GM18873 (cell line): ENCODE data around the gene LTBR.
A peak's percentile ranks its signal among the peaks of the same experiment; 100 is the strongest.
"Not testable (repeated sequence)": the region's sequence is repeated elsewhere in the genome, so short reads cannot be mapped to it uniquely, and the experiment has no call there.

ENCODE experiments used
- ATAC-seq: cut with Tn5 transposase; IDR thresholded peaks from one replicate; pipeline ENCODE4 v1.9.1; 2021; ENCODE audit warnings: mild to moderate bottlenecking, moderate library complexity, moderate number of reproducible peaks; ENCODE audit not compliant: unreplicated experiment, low FRiP score

LTBR gene

GRCh38 chr12:6383572-6384498 is at the start of gene LTBR:
Gene LTBR, plus strand, starts transcription at chr12:6384162. Its CDS starts 197 bp downstream, at chr12:6384359.
- no peak for ATAC-seq

DNA sequence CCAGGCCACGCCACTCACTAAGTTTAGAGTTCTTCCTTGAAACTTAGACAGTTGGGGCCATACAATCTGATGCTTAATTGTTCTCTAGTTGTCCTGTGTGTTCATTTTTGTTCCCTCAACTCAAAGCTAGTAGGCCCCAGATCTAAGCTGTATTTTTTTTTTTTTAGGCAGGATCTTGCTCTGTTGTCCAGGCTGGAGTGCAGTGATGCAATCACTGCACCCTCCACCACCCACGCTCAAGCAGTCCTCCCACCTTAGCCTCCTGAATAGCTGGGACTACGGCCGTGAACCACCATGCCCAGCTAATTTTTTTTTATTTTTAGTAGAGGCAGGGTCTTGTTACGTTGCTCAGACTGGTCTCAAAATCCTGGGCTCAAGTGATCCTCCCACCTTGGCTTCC is 49.6 kb upstream of the LTBR start:
- ATAC-seq: no peak

DNA sequence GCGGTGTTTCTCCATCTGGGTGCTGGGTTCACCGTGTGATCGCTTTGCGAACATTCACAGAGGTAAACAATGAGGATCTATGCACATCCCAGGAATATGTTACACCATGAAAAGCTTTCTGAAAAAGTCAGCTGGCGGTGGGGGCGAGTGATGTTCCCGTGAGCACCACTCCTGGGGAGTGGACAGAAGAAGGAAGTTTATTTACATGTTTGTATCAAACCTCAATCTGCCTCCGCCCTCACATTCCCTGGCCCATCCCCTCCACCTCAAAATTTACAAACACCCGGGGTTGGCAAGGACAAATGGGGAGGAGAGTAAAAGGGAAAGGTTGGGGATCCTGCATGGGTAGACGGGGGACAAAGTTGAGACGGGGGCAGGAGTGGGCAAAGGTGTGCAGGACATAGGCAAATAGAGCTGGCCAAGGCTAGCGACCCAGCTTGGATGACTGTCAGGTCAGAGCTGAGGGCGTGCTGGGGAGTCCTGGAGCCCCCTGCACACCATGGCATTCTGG is 49.0 kb upstream of the LTBR start:
- no peak for ATAC-seq

GRCh38 chr12:6335451-6336078 is 48.4 kb upstream of the LTBR start:
- peak; percentile 57 for ATAC-seq

GRCh38 chr12:6336079-6336888 is 47.7 kb upstream of the LTBR start:
- no peak for ATAC-seq

- ATAC-seq: no peak
Observed at GRCh38 chr12:6336889-6337853, 46.8 kb upstream of the LTBR start.

DNA sequence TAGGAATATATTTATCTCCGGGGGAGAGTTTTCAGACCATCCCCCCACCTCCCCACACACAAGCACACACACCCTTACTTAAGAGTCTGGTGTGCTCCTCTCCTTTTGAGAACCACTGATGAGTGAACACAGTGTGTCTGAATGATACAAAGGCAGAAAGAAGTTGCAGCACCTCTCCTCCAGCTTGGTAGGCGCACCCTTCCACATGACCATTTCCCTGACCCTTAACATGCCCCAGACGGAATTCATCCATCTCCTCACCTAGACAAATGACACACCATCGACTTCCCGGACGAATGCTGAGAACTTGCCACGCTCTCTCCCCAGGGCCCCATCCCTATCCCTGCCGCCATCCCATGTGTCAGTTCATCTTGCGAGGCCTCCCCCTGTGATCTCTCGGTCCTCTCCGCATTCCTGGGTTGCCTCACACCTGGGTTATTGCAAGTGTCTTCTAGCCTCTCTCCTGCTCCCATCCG is 46.0 kb upstream of the LTBR start:
- no peak for ATAC-seq

DNA sequence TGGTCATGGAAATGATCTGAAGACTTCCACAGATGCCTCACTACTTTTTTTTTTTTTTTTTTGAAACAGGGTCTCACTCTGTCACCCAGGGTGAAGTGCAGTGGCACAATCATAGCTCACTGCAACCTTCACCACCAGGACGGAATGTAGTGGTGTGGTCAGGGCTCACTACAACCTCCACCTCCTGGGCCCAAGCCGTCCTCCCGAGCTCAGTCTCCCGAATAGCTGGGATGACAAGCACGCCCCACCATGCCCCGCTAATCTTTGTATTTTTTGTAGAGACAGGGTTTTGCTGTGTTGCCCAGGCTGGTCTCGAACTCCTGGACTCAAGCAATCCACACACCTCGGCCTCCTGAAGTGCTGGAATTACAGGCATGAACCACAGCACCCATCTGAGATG is 45.4 kb upstream of the LTBR start:
- not testable (repeated sequence) for ATAC-seq

DNA sequence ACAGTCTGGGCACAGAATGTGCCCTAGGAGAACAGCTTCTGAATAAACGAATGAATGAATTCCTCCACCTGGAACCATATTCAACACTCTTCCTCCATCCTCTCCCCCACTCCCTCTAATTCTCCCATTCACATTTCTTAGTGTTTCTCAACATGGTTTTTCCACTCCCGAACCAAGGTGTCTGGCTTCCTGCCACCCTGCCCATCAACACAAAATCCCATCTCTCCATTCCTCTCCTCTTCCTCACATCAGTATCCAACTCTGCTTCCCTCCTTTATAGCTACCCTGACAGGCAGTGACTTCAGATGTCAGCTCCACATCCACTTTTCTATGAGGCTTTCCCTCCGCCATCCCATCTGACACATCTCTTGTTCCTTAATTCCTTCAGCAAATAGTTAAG is 45.0 kb upstream of the LTBR start:
- ATAC-seq: no peak

DNA sequence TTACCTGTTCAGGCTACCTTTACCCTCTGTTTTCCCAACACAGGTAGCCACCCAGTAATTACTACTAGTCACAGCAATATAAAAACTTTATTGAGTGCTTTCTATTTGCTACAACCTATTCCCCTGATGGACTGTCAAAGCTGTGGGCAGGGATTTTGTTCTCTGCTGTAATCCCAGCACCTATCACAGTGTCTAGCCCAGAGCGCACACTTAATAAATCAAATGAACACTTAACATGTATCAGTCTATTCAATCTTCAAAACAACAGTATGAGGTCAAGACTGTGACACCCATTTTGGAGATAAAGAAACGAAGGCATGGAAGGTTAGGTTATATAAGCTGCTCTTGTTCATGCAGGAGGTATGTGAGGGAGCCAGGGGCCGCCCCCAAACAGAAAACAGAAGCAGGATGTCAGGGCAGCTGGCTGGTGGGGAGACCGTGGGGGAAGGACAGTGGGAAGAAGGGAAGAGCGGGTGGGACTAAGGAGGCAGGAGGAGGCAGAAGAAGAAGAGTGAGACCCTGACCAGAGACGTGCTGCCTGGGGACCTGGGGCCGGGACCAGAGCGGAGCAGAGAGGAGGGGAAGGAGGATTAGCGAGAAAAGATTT is 43.8 kb upstream of the LTBR start:
- ATAC-seq: no peak

DNA sequence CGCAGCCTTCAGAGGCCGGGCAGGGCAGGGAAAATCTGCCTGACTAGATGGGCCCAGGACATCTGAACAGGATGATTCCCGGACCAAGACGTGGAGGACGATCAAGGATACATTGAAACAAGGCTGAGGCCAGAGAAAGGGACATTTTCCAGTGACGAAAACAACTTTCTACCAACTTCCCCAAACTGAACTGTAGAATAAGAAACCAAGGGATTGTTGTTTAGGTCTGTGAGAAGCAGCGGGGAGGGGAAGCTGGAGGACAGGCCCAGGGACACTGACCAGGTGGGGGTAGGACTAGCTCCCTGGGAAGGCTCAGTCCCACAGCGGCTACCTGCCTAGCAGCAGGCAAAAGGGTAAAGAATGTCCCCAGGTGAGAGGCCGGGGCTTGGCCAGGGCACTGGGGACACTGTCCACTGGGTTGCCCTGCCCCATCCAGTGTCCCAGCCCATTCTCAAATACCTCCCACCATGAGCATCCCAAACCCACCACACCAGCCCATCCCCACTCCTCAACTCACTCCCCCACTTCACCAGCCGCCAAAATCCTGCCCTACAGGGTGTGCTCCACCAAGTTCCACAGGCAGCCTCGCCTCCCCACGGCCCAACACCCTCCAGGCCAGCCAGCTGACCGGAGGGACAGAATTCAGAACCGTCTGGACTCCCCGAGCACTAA is 43.1 kb upstream of the LTBR start:
- no peak for ATAC-seq

DNA sequence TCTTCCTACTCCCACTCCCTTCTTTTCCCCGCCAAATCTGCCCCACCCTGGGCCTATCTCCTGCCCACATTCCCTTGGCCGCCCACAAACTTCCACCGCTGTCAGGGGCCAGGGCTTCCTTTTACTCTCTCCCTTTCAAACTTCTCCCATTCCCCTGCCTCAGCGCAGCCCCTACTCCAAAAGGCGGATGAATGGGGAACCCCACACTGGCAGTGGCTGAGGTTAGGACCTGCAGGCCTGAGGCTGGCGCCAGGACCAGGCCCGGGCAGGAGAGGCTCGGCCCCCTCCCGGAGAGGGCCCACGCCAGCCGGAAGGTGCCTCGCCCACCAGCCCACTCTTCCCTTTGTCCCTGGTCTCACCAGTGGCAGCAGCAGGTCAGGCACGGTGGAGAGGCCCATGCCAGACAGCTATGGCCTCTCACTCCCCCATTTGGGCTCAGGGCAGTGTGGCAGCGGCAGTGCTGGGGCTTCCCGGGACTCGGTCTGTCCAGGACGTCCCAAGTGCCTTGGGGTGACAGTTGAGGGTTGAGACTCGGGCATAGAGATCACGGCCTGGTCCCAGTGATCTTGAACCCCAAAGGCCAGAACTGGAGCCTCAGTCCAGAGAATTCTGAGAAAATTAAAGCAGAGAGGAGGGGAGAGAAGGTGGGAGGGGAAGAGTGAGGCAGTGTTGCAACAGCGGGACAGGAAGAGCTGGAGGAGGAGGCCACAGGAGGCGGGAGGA is 42.4 kb upstream of the LTBR start, which contains the start of gene TNFRSF1A:
TSS of gene TNFRSF1A (minus strand) at position 660 of the 723 bp plus-strand sequence. CDS start at position 398, 262 bp downstream.
- ATAC-seq: no peak

DNA sequence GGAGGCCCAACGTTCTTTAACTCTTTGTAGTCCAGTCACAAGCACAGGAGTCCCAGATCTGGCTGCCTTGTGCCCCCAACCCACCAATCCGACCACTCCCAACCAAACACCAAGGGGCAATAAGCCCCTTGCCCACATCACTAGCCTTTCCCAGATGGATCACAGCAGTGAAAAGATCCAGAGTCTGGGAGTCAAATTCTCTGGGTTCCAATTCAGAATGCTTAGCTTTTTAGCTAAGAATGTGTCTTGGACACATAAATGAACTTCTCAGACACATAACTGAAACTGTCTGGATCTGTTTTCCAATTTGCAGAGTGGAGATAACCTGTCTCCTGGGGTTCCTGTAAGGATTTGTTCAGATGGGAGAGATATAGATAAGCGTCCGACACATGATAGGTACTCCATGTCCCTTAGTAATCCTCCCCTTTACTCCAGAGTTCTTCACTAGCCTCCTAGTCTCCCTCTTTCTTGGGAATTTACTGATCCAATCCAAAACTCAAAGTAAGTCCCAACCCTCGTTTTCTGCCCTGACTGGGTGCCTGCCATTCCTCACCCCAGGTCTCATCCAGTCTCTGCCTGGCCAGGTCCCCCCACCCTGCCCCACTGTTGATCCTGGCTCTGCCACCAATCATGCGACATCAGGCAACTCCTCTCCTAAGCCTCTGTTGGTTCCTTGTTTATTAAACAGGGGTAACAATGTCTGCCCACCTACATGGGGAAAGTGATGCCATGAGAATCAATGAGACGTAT is 41.6 kb upstream of the LTBR start:
- ATAC-seq: no peak

GRCh38 chr12:6343518-6343917 is 40.4 kb upstream of the LTBR start:
- no peak for ATAC-seq

- not testable (repeated sequence) for ATAC-seq
Observed at GRCh38 chr12:6344101-6344660, 39.8 kb upstream of the LTBR start.

GRCh38 chr12:6345319-6346091 is 38.5 kb upstream of the LTBR start:
- no peak for ATAC-seq
